Measurements from ENCODE around the gene TCF7L2.

TCF7L2 gene

GRCh38 chr10:113044016-113044755, 94.1 kb downstream of the TCF7L2 start:
- no peak for DNase-seq (ENCODE audit: low read depth in 3 of 3)

GRCh38 chr10:113045147-113046055, 95.4 kb downstream of the TCF7L2 start:
- no peak for DNase-seq (ENCODE audit: low read depth in 3 of 3)

- DNase-seq (ENCODE audit: low read depth in 3 of 3), result no peak
Measured at GRCh38 chr10:113047151-113047550, 97.1 kb downstream of the TCF7L2 start.

- DNase-seq (ENCODE audit: low read depth in 3 of 3), result no peak
Measured at GRCh38 chr10:113047605-113047962, 97.5 kb downstream of the TCF7L2 start.

- no peak for DNase-seq (ENCODE audit: low read depth in 3 of 3)
Measured at GRCh38 chr10:113047963-113048781, 98.1 kb downstream of the TCF7L2 start.

- DNase-seq (ENCODE audit: low read depth in 3 of 3), result no peak
Measured at GRCh38 chr10:113049881-113050280, 99.8 kb downstream of the TCF7L2 start.

- DNase-seq (ENCODE audit: low read depth in 3 of 3), result no peak
Measured at GRCh38 chr10:113052076-113052830, 102.2 kb downstream of the TCF7L2 start.

GRCh38 chr10:113053091-113053490, 103.0 kb downstream of the TCF7L2 start:
- no peak for DNase-seq (ENCODE audit: low read depth in 3 of 3)

- no peak for DNase-seq (ENCODE audit: low read depth in 3 of 3)
Measured at GRCh38 chr10:113053881-113054280, 103.8 kb downstream of the TCF7L2 start.

GRCh38 chr10:113055458-113055857, 105.4 kb downstream of the TCF7L2 start:
- no peak for DNase-seq (ENCODE audit: low read depth in 3 of 3)

- no peak for DNase-seq (ENCODE audit: low read depth in 3 of 3)
Measured at GRCh38 chr10:113056030-113056429, 106.0 kb downstream of the TCF7L2 start.

- no peak for DNase-seq (ENCODE audit: low read depth in 3 of 3)
Measured at GRCh38 chr10:113056441-113057021, 106.5 kb downstream of the TCF7L2 start.

- no peak for DNase-seq (ENCODE audit: low read depth in 3 of 3)
Measured at GRCh38 chr10:113057948-113058522, 108.0 kb downstream of the TCF7L2 start.

- no peak for DNase-seq (ENCODE audit: low read depth in 3 of 3)
Measured at GRCh38 chr10:113058523-113059370, 108.7 kb downstream of the TCF7L2 start.

GRCh38 chr10:113059371-113059780, 109.3 kb downstream of the TCF7L2 start:
- no peak for DNase-seq (ENCODE audit: low read depth in 3 of 3)

GRCh38 chr10:113060201-113061053, 110.4 kb downstream of the TCF7L2 start:
- DNase-seq (ENCODE audit: low read depth in 3 of 3), result no peak

GRCh38 chr10:113061054-113061430, 111.0 kb downstream of the TCF7L2 start:
- DNase-seq (ENCODE audit: low read depth in 3 of 3), result no peak

- no peak for DNase-seq (ENCODE audit: low read depth in 3 of 3)
Measured at GRCh38 chr10:113061557-113061956, 111.5 kb downstream of the TCF7L2 start.
